ACHN (cell line): Measurements from ENCODE around the gene SGO1.
"Not testable (repeated sequence)": the region's sequence is repeated elsewhere in the genome, so short reads cannot be mapped to it uniquely, and the experiment has no call there.

ENCODE experiments used
- DNase-seq: peaks from one replicate; pipeline ENCODE4 v3.0.0-alpha.2; 2015
- in situ Hi-C: cut with HindIII; loops from 2 replicates; pipeline ENCODE4 v1.10.0; 2017; ENCODE audit warnings: low sequenced_read_pairs, low pct_ligation_motif_present, low pct_unique_long_range_greater_than_20kb

SGO1 gene

GRCh38 chr3:20185679-20186599 is at the start of gene SGO1:
Gene SGO1 (minus strand): TSS chr3:20186206. CDS start chr3:20184027, 2,179 bp downstream.
- peak; percentile 97 for DNase-seq
- in situ Hi-C loops: no loop called here

DNA sequence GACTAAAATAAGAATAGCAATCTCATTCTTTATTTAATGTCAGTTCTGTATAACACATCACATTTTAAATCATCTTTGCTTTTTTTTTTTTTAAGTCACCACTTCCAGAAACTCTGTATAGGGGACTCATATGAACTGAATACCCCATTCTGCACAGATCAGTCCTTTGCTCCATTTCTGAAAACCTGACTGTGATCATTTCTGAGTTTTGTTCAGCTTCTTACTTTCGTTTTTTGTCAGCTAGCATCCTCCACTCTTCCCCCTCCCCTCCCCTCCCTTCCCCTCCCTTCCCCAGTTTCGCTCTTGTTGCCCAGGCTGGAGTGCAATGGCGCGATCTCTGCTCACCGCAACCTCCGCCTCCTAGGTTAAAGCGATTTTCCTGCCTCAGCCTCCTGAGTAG is 49.8 kb upstream of the SGO1 start:
- DNase-seq: no peak
- in situ Hi-C loops: no loop called here

DNA sequence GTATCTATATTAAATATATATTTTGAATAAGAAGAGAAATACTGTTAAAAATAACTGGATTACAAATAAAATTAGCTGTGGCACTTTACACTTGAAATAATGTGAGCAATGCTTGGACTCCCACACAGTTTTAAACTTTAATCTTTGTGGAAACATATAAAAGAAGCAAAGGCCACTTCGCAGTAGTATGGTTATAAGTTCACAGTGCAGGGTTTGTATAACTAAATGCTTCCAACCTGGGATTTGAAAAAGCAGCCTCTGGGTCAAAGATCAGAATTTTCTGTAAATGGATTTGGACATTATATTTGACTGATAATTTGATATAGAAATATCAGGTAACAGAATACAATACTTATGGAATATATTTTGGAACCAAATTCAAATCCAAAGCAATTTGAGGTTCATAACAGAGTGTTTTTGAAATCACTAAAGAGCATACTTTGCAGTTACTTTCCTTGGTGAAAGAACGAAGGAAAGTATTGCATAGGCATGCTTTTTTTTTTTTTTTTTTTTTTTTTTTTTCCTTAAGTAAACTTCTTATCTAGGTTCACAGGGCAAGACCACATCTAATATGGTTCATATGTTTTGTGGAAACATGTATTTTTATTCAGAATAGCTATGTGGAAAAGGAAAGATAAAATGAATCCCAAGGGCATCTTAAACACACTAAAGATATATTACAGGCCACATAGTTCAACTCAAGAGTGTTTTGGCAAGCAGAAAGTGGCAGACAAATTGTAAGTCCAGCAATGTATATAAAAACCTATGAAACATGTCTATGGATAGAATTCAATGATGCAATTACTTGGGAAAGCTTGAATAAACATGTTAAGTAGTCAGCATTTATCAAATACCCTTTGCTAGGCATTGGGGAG is 47.1 kb upstream of the SGO1 start:
- DNase-seq: no peak
- in situ Hi-C loops: no loop called here

GRCh38 chr3:20230954-20231353 is 44.9 kb upstream of the SGO1 start:
- in situ Hi-C loops: no loop called here
- no peak for DNase-seq

DNA sequence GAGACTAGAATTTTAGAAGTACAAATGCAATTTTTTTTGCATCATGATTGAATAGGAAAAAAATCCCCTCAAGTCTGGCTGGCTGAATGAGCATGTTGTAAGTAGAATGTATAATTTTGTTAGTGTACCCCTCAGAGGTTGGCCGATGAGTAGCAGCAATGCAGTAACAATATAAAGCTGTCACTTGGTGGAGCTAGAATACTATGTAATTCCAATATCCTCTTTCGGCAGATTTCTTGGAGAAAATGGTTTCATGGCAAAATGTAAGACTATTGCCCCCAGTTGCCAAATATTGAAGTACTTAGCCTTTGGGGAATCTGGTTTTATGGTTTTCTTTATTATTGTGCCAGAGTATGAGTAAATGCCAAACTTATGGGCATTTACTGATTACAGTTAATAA is 39.8 kb upstream of the SGO1 start:
- peak; percentile 31 for DNase-seq
- in situ Hi-C loops: no loop called here

- DNase-seq: no peak
- in situ Hi-C loops: no loop called here
Measured at GRCh38 chr3:20222274-20222673, 36.3 kb upstream of the SGO1 start.

- in situ Hi-C loops: no loop called here
- DNase-seq: no peak
Measured at GRCh38 chr3:20218215-20218614, 32.2 kb upstream of the SGO1 start.

GRCh38 chr3:20215636-20216035 is 29.6 kb upstream of the SGO1 start:
- no peak for DNase-seq
- in situ Hi-C loops: no loop called here

GRCh38 chr3:20213491-20213890 is 27.5 kb upstream of the SGO1 start:
- in situ Hi-C loops, DNase-seq: not testable (repeated sequence)

DNA sequence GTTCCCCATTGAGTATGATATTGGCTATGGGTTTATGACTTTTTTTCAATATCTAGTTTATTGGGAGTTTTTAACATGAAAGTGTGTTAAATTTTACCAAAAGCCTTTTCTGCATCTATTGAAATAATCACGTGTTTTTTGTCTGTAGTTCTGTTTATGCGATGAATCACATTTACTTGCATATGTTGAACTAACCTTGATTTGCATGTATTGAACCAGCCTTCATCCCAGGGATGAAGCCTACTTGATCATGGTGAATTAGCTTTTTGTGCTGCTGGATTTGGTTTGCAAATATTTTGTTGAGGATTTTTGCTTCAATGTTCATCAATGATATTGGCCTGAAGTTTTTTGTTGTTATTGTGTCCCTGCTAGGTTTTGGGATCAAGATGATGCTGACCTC is 21.9 kb upstream of the SGO1 start:
- in situ Hi-C loops: not testable (repeated sequence)

GRCh38 chr3:20205898-20206297 is 19.9 kb upstream of the SGO1 start:
- DNase-seq: not testable (repeated sequence)

More for the DNA sequence above, 21.9 kb upstream of the SGO1 start:
- DNase-seq: not testable (repeated sequence)

GRCh38 chr3:20201143-20201542 is 15.1 kb upstream of the SGO1 start:
- no peak for DNase-seq
- in situ Hi-C loops: no loop called here

More at GRCh38 chr3:20205898-20206297, 19.9 kb upstream of the SGO1 start:
- in situ Hi-C loops: not testable (repeated sequence)

GRCh38 chr3:20197775-20198174 is 11.8 kb upstream of the SGO1 start:
- no peak for DNase-seq
- in situ Hi-C loops: no loop called here

DNA sequence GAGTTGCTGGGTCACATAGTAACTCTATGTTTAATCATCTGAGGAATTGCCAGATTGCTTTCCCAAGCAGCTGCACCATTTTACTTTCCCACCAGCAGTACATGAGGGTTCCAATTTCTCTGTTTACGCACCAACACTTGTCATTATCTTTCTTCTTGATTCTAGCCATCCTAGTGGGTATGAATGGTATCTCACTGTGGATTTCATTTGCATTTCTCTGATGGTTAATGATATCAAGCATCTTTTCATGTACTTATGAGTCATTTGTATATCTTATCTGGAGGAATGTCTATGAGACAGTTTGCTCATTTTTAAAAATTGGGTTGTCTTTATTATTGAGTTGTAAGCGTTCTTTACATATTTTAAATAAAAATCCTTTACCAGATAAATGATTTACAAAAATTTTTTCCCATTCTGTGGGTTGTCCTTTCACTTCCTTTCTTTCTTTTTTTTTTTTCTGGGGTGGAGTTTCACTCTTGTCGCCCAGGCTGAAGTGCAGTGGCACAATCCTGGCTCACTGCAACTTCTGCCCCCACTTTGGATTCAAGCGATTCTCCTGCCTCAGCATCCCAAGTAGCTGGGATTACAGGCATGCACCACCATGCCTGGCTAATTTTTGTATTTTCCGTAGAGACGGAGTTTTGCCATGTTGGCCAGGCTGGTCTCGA is 8.9 kb upstream of the SGO1 start:
- DNase-seq: no peak
- in situ Hi-C loops: no loop called here

- in situ Hi-C loops: no loop called here
- DNase-seq: no peak
Measured at GRCh38 chr3:20190991-20191390, 5.0 kb upstream of the SGO1 start.

- in situ Hi-C loops: no loop called here
- no peak for DNase-seq
Measured at GRCh38 chr3:20186600-20187004, 596 bp upstream of the SGO1 start.

GRCh38 chr3:20185331-20185678 is 701 bp downstream of the SGO1 start:
- peak; percentile 24 for DNase-seq
- in situ Hi-C loops: no loop called here

DNA sequence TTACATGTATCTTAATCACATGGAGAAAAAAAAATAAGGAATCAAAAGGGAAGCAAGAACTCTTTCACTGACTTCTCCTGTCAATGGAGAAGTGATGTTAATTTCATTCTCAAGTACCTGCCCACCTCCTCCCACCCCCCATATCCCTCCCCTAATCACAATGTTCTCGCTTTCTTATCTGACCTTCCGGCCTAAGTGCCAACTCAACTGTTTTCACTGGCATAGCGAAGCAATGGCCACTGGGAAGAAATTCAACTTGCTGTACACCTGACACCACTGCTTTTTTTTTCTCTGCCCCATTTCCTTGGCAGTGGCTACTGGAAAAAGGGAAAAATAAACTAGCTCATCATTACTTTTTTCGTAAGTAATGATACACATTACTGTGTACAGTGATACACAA is 3.8 kb downstream of the SGO1 start:
- no peak for DNase-seq
- in situ Hi-C loops: no loop called here

DNA sequence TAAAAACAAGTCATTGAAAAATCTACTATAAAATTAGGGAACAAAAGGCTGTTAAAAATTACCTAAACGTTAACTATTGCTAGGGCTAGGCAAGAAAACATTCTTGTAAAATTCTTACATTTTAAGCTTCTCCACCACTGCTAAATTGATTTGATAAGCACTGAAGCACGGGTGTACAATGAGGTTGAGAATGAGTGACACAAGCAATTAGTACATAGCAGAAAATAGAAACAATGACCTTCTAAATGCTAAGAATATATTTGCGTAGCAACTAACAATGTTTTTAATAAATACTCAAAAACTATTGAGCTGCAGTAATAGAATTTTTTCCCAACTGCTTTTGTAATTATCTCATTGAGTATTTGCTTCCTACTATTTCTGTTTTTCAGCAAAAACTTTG is 4.7 kb downstream of the SGO1 start:
- in situ Hi-C loops: no loop called here
- no peak for DNase-seq
